Mesodermal cell (in vitro differentiated cells): ENCODE data around the gene KRAS.

Source experiments
- H3K27ac ChIP-seq: 2 replicates; pipeline ENCODE4 v1.7.0; 2013; ENCODE audit warnings: mild to moderate bottlenecking, low read depth, low read length, moderate library complexity; ENCODE audit not compliant: severe bottlenecking
- H3K36me3 ChIP-seq: 2 replicates; pipeline ENCODE4 v1.7.1; 2013; ENCODE audit warnings: mild to moderate bottlenecking, low read length, moderate library complexity; ENCODE audit not compliant: control insufficient read depth, insufficient read depth
- H3K4me1 ChIP-seq: one replicate; pipeline ENCODE4 v1.7.1; 2013; ENCODE audit warnings: mild to moderate bottlenecking, low read length; ENCODE audit not compliant: insufficient read depth, control insufficient read depth, poor library complexity, severe bottlenecking
- H3K4me3 ChIP-seq: 2 replicates; pipeline ENCODE4 v1.7.0; 2013; ENCODE audit warnings: low read length, control low read depth, mild to moderate bottlenecking; ENCODE audit not compliant: insufficient read depth, poor library complexity, severe bottlenecking; ENCODE audit errors: extremely low read depth
- H3K9me3 ChIP-seq: 2 replicates; pipeline ENCODE4 v1.7.1; 2013; ENCODE audit warnings: mild to moderate bottlenecking, low read length, moderate library complexity; ENCODE audit not compliant: control insufficient read depth
- WGBS, 2 experiments: methylation state at CpG; one replicate each; pipeline ENCODE4 v1.1.5; 2013; ENCODE audit warnings: missing lambda C conversion rate in 2 of 2; ENCODE audit not compliant: insufficient coverage in 2 of 2; 5-methylcytosine and 5-hydroxymethylcytosine counted together

The KRAS gene

DNA sequence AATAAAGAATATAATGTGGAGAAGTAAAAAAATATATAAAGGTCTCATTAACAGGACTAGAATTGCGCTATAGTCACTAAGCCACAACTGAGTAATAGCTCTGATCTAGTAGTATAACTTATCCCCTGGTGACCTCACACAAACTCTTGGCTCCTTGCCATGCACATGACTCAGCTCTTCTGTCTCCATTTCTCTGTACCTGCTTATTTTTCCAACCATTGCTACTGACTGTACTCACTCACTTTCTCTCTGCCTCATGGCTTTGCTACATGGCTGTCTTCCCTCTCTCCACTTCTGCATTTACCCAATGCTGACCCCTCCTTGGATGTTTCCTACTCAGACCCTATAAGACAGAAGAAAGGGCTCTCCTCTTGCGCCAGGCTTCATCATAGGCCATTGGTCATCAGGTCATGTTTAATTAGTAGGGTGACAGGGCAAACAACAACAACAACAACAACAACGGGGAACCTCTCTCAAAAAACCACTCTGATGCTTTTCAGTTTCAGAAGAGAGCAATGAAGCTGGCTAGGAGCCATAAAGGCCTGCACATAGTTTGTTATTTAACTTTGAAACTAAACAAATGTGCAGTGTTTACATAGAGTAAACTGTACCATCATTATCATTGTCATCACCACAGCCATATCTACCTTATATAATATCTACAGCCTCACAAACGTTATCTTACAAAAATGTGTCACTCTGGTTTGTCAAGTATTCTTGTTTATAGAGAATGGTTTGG lies 25.6 kb upstream of the KRAS start:
- H3K36me3 ChIP-seq, result no peaks in the 10 kb centered on the region
- no peaks in the 10 kb centered on the region for H3K4me1 ChIP-seq
- no peaks in the 10 kb centered on the region for H3K9me3 ChIP-seq
- H3K4me3 ChIP-seq, result no peak overlapping the region
- H3K27ac ChIP-seq, result peak overlapping the region; percentile 36
- WGBS, 2 experiments, result 86 to 100% methylated on average over 1 to 2 of the region's 4 CpGs

DNA sequence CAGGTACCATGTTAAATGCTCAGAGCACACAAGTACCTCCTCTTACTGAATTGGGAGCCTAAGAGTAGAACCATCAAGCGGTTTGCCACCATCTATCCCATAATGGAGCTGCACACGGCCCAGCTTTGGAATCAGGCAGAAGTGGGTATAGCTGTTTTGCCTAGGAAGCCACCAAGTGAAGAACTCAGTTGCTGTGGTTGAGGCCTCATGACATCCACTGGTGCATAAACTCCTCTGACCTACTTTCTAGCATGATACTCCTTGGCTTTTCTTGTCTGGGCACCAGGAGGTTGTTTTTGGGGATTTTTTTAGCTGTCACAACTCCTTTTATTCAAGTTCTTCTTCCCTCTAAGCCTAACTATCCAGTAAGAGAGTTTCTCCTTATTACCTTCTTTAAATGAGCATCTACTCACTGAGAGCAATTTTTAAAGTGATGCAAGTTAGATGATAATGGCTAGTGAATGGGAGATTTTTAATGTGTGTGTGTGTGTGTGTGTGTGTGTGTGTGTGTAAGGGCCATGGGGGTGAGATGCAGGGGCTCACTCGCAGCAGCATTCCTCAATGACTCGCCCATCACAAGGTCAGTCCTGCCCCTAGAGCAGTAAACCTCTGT lies 20.9 kb upstream of the KRAS start:
- WGBS, 2 experiments, result 90% methylated on average over 2 of the region's 4 CpGs; no CpG with 5 or more reads in 1 of the 2 experiments
- Histone ChIP-seq H3K27ac (no peak overlapping the region), H3K4me3 (no peak overlapping the region)

DNA sequence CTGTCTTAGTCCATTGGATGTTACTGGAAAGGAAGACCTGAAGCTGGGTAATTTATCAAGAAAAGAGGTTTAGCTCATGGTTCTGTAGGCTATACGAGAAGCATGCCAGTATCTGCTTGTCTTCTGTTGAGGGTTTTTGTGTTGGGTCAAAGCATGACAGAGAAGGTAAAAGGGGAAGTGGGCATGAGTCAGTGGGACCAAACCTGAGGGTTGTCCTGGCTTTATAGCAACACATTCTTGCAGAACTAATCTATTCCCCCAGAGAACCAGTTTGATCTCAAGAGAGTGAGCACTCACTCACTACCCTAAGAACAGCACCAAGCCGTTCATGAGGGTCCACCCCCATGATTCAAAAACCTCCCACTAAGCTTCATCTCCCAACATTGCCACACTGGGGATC lies 19.0 kb upstream of the KRAS start:
- Histone ChIP-seq H3K4me1 (no peaks in the 10 kb centered on the region), H3K9me3 (no peaks in the 10 kb centered on the region), H3K4me3 (no peak overlapping the region), H3K36me3 (no peaks in the 10 kb centered on the region), H3K27ac (no peak overlapping the region)
- WGBS, 2 experiments, result 96 to 100% methylated on average over 1 to 2 of the region's 2 CpGs

More for the DNA sequence above, 20.9 kb upstream of the KRAS start:
- no peaks in the 10 kb centered on the region for H3K36me3 ChIP-seq
- no peaks in the 10 kb centered on the region for H3K4me1 ChIP-seq
- H3K9me3 ChIP-seq, result no peaks in the 10 kb centered on the region

DNA sequence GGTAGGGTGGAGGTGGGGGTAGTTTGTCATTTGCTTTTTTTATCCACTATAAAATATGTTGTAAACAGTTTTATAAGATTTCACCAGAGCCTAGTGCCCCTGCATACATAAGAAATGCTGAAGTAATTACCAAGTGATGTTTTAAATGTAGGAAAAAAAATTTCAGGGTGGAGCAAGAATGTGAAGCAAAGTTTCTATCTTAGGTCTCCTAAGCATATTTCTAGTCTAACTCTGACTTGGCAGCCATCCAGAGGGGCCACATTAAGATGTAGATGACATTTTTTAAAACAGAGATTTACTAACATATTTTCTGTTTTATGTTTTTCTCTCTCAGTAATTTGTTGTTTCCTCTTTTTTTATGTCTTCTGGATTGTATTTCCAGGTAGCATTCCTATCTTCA lies 15.8 kb upstream of the KRAS start:
- H3K9me3 ChIP-seq, result no peaks in the 10 kb centered on the region
- no peak overlapping the region for H3K4me3 ChIP-seq
- H3K36me3 ChIP-seq, result no peaks in the 10 kb centered on the region
- H3K4me1 ChIP-seq, result no peaks in the 10 kb centered on the region
- H3K27ac ChIP-seq, result no peak overlapping the region

DNA sequence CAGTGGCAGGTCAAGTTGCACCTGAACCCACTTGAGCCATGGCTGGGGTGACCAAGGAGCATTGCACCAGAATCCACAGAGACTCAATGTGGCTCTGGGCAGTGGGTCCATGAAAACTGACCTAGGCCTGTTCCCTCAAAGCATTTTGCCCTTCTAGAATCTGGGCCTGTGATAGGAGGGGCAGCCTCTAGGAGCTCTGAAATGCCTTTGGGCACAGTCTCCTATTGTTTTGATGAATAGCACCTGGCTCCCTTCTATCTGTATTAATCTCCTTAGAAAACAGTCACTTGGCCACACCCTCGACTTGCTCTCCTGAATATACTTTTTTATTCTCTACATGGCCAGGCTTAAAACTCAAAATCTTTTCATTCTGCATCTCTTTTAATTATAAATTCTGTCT lies 14.1 kb upstream of the KRAS start:
- H3K4me1 ChIP-seq, result no peaks in the 10 kb centered on the region
- 40 to 86% methylated on average over 1 of the region's 1 CpG for WGBS, 2 experiments
- H3K4me3 ChIP-seq, result no peak overlapping the region
- no peaks in the 10 kb centered on the region for H3K9me3 ChIP-seq
- no peak overlapping the region for H3K27ac ChIP-seq
- no peaks in the 10 kb centered on the region for H3K36me3 ChIP-seq

DNA sequence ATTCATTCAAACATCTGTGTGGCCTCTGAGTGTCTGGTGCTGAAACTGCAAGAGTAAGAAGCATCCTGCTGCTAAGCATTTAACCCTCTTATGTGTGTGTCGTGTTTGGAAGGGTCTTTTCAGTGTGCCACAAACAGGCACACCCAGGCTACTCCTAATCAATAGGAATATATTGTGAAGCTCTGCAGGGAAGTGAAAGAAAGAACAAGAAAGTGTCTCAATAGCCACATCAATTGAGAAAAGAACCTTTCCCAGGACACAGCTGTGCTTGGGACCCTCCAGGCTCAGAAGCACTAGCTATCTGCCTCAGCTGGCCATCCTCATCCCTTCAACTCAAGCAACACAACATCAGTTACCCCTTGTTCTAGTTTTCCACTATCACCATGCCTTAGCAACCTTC lies 13.4 kb upstream of the KRAS start:
- Histone ChIP-seq H3K9me3 (no peaks in the 10 kb centered on the region), H3K4me1 (no peaks in the 10 kb centered on the region), H3K36me3 (no peaks in the 10 kb centered on the region), H3K4me3 (no peak overlapping the region), H3K27ac (no peak overlapping the region)
- no CpG with 5 or more reads among the region's 1 CpG for WGBS, 2 experiments

DNA sequence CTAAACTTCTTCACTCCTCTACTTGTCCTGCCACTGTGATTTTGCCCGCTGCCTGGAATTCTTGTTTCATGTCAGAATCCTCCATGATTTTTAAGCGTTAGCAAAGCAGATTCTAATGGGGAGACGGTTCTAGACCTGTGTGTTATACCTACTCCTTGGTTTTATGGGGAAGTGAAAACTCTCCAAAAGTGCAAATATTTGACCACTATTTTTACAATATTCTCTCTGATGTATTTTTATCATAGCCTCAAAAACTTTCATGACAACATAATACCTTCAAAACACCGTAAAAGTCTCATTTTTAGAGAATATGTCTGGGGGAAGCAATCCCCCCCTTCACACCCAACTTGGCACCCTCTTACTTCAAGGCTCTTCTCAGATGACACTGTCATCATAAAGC lies 12.9 kb upstream of the KRAS start:
- WGBS, 2 experiments, result 83 to 100% methylated on average over 1 to 2 of the region's 4 CpGs
- H3K36me3 ChIP-seq, result no peaks in the 10 kb centered on the region
- no peak overlapping the region for H3K4me3 ChIP-seq
- H3K27ac ChIP-seq, result no peak overlapping the region
- H3K4me1 ChIP-seq, result no peaks in the 10 kb centered on the region
- H3K9me3 ChIP-seq, result no peaks in the 10 kb centered on the region

DNA sequence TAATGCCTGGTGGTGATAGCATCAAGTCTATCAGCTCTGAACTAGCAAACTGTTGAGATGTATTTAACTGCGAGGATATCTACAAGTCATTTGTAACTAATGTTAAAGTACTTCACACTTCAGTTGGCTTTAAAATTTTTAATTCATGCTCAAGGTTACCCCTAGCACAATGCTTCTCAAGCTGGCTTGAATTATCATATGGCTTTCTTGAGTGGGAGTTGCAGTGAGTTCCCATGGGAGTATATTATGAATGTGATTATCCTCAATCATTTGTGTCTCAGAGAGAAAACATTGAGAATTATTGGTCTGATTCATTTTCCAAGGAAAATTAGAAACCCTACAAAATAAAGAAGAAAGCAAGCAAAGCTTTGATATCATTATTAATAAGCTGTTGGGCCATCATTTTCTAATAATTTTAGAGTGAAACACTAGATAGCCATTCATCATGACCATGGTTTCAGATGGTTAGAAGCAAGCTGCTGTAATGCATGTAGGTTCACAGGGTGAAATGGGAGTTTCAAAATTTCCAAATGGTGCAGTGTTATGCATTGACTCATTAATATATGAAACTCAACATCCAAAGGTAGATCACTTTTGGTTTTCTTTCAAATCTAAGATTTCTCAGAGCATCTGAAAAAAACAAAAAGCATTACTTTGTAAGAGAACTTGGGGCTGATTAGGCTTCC lies 11.8 kb upstream of the KRAS start:
- Histone ChIP-seq H3K27ac (no peak overlapping the region), H3K4me1 (no peaks in the 10 kb centered on the region), H3K4me3 (no peak overlapping the region), H3K9me3 (no peaks in the 10 kb centered on the region), H3K36me3 (no peaks in the 10 kb centered on the region)
- WGBS, 2 experiments, result no CpG with 5 or more reads among the region's 1 CpG

DNA sequence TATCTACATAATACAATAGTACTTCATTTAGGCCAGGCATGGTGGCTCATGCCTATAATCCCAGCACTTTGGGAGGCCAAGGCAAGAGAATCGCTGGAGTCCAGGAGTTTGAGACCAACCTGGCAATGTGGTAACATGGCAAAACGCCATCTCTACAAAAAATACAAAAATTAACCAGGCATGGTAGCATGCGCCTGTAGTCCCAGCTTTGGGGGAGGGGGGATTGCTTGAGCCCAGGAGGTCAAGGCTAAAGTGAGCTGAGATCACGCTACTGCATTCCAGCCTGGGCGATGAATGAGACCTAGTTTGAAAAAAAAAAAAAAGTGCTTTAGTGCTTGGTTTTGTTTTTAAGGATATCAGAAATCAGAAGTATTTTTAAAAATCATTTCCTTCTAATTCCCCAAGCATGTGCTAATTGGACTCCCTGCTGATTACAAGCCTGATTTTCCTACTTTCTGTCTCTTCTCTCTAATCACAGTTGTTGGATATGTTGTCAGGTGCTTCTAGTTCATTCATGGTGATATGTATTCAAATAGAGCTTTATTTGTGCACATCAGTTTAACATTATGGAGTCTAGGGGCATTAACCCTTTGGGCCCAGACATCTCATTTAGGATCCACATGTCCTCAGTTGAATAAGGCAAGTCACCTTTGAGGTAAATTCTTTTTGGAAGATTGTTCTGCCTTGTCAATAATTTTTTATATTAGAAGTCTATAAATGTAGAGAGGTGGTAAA lies 7.0 kb upstream of the KRAS start:
- WGBS, 2 experiments, result 94 to 100% methylated on average over 1 to 4 of the region's 5 CpGs
- Histone ChIP-seq H3K4me1 (peaks cover 16% of the 10 kb centered on the region), H3K36me3 (no peaks in the 10 kb centered on the region), H3K27ac (no peak overlapping the region), H3K9me3 (no peaks in the 10 kb centered on the region), H3K4me3 (no peak overlapping the region)

DNA sequence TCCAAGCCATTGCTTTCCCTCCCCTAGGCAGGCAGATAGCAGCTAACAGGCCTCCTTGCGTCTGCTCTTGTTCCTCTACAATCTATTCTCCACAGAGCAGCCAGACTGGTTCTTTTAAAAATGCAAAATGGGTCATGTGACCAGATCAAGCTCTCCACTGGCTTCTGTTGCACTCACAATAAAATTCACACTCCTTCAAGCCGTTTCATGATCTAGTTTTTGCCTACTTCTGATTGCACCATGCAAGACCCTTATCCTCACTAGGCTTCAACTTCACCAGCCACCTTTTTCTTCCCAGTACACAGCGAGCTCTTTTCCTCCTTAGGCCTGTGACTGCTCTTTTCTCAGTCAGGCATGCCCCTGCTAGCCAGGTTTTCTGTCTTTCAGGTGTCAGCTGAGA lies 6.1 kb upstream of the KRAS start:
- 77 to 80% methylated on average over 3 of the region's 3 CpGs for WGBS, 2 experiments
- no peak overlapping the region for H3K27ac ChIP-seq
- H3K36me3 ChIP-seq, result no peaks in the 10 kb centered on the region
- no peak overlapping the region for H3K4me3 ChIP-seq
- H3K4me1 ChIP-seq, result peaks cover 16% of the 10 kb centered on the region
- no peaks in the 10 kb centered on the region for H3K9me3 ChIP-seq
